ENCODE results near the gene CWF19L2.

DNA sequence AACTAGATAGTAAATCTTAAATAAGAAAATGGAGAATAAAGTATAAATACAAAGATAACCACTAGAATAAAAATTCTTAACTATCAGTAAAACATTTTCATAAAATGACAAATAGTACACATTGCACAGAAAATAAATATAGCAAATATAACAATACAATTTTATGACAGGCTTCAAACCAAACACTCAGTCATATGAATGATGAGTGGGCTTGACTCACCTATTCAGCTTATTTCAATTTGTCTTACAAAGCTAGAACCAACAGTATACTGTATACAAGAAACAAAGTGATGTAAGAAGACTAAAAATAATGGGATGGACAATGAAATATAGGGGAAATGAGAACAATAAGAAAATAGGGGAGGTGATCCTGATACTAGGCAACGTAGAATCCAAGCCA is 141.2 kb downstream of the CWF19L2 start:
- TF ChIP-seq, protein P1, sequence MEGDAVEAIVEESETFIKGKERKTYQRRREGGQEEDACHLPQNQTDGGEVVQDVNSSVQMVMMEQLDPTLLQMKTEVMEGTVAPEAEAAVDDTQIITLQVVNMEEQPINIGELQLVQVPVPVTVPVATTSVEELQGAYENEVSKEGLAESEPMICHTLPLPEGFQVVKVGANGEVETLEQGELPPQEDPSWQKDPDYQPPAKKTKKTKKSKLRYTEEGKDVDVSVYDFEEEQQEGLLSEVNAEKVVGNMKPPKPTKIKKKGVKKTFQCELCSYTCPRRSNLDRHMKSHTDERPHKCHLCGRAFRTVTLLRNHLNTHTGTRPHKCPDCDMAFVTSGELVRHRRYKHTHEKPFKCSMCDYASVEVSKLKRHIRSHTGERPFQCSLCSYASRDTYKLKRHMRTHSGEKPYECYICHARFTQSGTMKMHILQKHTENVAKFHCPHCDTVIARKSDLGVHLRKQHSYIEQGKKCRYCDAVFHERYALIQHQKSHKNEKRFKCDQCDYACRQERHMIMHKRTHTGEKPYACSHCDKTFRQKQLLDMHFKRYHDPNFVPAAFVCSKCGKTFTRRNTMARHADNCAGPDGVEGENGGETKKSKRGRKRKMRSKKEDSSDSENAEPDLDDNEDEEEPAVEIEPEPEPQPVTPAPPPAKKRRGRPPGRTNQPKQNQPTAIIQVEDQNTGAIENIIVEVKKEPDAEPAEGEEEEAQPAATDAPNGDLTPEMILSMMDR (IDR thresholded peaks at IDR 0.05): no peak
- TF ChIP-seq POLR2AphosphoS5 (IDR thresholded peaks at IDR 0.05; ENCODE audit: low read depth, low read length): no peak
- no peak for TF ChIP-seq GABPA (IDR thresholded peaks at IDR 0.05; ENCODE audit: low read depth)
- TF ChIP-seq EP300 (IDR thresholded peaks at IDR 0.05; ENCODE audit: borderline replicate concordance in 1 of 2, low read depth in 1 of 2, low read length in 1 of 2): no peak
- TF ChIP-seq FOXM1 (IDR thresholded peaks at IDR 0.05; ENCODE audit: low read depth): no peak
- no peak for TF ChIP-seq RFX5 (IDR thresholded peaks at IDR 0.05; ENCODE audit: low read length)
- no peak for TF ChIP-seq MXI1 (IDR thresholded peaks at IDR 0.05; ENCODE audit: low read depth, low read length)
- TF ChIP-seq RCOR1 (IDR thresholded peaks at IDR 0.05; ENCODE audit: low read length): no peak

Measured in SK-N-SH (cell line).